NCI-H1417 treated with DMSO at 0.1 percent for 48 hours (cell line): Measurements from ENCODE around the gene CPA1.

Source experiments
- DNase-seq: peaks from one replicate; lab custom pipeline; 2025; lab: John Stamatoyannopoulos, UW

CPA1 gene

GRCh38 chr7:130379921-130380860 lies at the start of gene CPA1:
Gene CPA1, plus strand, starts transcription at chr7:130380494. Its CDS starts 27 bp downstream, at chr7:130380521.
- no peak for DNase-seq

- DNase-seq = no peak
Observed at GRCh38 chr7:130332259-130333053, 47.8 kb upstream of the CPA1 start.

- no peak for DNase-seq
Observed at GRCh38 chr7:130333832-130334231, 46.5 kb upstream of the CPA1 start.

- DNase-seq = no peak
Observed at GRCh38 chr7:130334274-130334673, 46.0 kb upstream of the CPA1 start.

GRCh38 chr7:130337410-130337971 lies 42.8 kb upstream of the CPA1 start:
- no peak for DNase-seq

GRCh38 chr7:130338233-130338632 lies 42.1 kb upstream of the CPA1 start:
- no peak for DNase-seq

- DNase-seq = no peak
Observed at GRCh38 chr7:130341882-130342281, 38.4 kb upstream of the CPA1 start.

GRCh38 chr7:130342701-130343380 lies 37.5 kb upstream of the CPA1 start:
- no peak for DNase-seq

- DNase-seq = no peak
Observed at GRCh38 chr7:130344271-130344866, 35.9 kb upstream of the CPA1 start, which contains the start of gene CPA5. Gene CPA5, plus strand, starts transcription at chr7:130344816. Its CDS starts 1,670 bp downstream, at chr7:130346486.

- peak; percentile 62 for DNase-seq
Observed at GRCh38 chr7:130345136-130345535, 35.2 kb upstream of the CPA1 start.

- DNase-seq = no peak
Observed at GRCh38 chr7:130345725-130346124, 34.6 kb upstream of the CPA1 start.

GRCh38 chr7:130346177-130346905 lies 34.0 kb upstream of the CPA1 start:
- DNase-seq = no peak

- no peak for DNase-seq
Observed at GRCh38 chr7:130346941-130347340, 33.4 kb upstream of the CPA1 start.

GRCh38 chr7:130349911-130350782 lies 30.1 kb upstream of the CPA1 start:
- no peak for DNase-seq

- DNase-seq = peak; percentile 49
Observed at GRCh38 chr7:130350945-130351790, 29.1 kb upstream of the CPA1 start.

GRCh38 chr7:130351791-130352090 lies 28.6 kb upstream of the CPA1 start:
- no peak for DNase-seq

- peak; percentile 95 for DNase-seq
Observed at GRCh38 chr7:130352194-130353074, 27.9 kb upstream of the CPA1 start.

GRCh38 chr7:130353196-130353595 lies 27.1 kb upstream of the CPA1 start:
- DNase-seq = no peak
